Activated naive CD8-positive, alpha-beta T cell treated with anti-CD3 and anti-CD28 coated beads, Interleukin-2, amount 50 U/mL, for 16 hours (primary cell): Measurements from ENCODE around the gene PGLYRP3.
"Not testable (repeated sequence)": the region's sequence is repeated elsewhere in the genome, so short reads cannot be mapped to it uniquely, and the experiment has no call there.

ENCODE experiments used
- DNase-seq: peaks from one replicate; pipeline ENCODE4 v3.0.0-alpha.2; 2020; ENCODE audit warnings: low read depth, low spot score

The PGLYRP3 gene

GRCh38 chr1:153348511-153349362, 36.0 kb upstream of the PGLYRP3 start, which contains the start of gene PGLYRP4:
TSS of gene PGLYRP4 (minus strand) at chr1:153348841. CDS start at chr1:153347932, 909 bp downstream.
- no peak for DNase-seq

DNA sequence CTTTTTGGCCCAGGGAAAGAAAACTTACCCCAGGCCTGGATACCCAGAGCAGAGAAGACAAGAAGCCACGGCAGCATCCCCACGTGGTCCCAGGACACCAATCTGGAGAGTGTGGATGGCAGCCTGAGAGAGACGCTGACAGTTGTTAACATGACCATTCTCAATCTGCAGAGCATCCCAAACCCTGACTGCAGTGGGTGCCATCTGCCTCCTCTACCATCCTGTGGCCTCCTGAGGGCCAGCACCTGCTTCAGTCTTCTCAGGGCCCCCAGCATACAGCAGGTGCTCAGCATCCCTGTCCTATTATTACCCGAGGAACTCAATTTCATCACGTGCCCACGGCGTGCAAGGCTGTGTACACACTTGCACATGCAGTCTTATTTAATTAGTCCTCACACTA, 35.1 kb upstream of the PGLYRP3 start:
- no peak for DNase-seq

GRCh38 chr1:153347049-153347448, 34.3 kb upstream of the PGLYRP3 start:
- not testable (repeated sequence) for DNase-seq

DNA sequence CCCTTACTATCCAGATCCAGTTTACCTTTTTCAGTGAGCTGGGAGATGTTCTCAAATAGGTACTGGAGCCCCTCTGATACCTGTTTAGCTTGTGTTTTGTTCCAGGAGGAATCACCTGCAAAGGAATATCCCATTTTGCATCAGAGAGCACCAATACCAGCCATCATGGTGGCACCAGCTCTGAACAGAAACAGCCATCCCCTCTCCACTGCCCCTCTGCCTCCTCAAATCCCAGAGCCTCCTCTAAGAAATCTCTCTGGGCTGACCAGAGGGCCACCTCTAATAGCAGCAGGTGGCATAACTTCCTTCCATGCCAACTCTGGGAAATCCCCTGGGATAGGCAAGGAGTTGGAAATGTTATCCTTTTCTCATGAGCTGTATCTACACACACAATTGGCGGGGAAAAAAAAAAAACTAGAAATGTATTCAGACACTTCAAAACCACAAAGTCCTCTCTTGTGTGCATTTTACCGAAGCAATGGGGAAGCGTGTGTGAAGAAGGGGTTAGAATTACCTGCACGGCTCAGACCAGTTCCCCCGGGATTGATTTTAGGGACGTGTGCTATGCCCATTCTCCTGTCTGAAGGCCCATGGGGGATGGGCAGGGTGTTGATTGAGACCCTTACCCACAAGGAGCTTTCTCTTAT, 33.4 kb upstream of the PGLYRP3 start:
- DNase-seq, result no peak

DNA sequence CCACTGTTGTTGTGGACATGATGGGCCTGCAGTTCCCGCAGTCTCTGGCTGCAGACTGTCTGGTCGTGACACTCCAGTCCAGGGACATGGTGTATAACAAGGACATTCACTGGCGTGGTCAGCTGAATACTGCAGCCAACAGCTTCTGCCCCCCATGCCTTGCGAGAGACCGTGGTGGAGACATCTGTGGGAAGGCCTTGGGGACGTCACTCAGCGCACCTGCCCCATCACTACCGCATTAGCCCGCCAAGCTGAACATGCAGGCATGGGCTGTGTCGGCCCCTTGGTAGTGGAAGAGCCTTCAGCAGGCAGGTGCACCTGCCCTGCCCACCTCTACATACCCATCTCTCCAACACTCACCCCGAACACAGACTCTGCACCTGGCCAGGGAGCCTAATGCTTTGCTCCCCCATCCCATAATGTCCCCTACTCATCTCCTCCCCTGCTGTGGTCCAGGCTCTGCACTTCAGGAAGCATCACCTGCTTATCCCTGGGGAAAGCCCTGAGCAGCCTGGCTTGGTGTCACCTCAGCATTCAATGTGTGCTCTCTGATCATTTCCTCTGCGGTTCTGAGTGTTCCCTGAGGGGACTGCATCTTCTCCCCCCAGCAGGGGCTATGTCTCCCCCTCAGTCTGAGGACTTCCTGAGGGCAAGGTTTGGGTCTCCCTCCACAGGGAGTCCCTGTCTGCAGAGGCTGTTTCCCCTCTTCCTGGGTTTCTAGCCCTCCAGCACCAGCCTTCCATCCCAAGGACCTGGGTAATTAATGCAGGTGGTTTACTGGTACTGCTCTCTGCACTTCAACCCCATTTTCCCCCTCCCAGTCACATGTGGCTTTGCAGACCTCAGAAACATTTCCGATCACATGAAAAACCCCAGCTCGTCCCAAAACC, 32.7 kb upstream of the PGLYRP3 start:
- DNase-seq, result no peak

DNA sequence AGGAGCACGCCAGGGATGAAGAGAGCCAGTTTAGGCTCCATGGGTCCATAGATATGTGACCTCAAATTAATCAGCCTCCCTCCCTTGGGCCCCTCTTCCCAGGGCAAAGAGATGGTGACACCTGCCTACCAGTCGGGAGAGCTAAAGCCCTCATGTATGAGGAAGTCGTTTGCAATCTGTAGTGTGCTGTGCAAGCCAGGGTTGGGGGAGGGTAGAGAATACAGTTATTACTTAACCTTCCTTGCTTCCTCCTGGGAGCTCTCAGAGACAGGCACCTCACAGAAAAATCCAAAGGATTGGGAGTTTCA, 31.9 kb upstream of the PGLYRP3 start:
- DNase-seq, result no peak

DNA sequence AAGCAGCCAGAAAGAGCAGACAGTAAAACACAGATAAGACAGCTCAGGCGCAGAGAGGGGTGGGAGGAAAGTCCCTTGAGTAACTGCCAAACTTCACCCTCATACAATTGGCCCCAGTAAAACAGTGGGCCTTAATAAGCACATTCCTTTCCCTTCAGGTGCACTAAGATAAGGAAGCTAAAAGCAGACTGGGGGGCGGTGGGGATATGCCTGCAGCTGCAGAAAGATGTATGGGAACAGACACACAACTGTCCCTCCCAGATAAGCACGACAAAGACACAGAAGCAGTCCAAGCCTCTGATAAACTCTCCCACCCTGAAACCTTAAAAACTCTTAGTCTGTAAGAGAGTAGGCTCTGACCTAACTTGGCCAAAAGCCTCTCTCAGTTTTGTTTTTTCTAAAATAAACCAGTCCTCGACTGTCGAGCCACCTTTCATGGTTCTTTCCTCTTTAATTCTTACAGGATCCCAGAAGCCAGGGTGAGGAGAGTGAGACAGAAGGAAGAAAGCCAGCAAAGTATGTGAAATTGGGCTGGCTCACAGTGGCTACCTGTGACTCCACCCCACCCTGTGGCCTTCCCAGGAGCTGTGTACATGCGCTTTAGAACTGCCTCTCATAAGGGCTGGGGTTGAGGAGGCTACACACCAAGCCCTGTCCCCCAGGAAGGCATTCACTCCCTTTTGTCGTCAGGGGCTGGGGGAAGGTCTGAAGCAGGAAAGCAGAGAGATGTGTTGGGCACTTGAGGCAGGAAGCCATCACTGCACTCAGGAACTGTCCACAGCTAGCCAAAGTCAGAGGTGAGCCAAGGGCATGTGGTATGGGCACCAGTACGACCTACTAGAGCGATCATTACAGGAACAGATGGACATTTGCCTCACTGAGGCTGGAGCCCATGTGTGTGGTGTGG, 31.3 kb upstream of the PGLYRP3 start:
- no peak for DNase-seq

GRCh38 chr1:153343040-153343681, 30.4 kb upstream of the PGLYRP3 start:
- no peak for DNase-seq

- no peak for DNase-seq
These were observed 29.4 kb upstream of the PGLYRP3 start for GRCh38 chr1:153342178-153342577.

- no peak for DNase-seq
These were observed 28.7 kb upstream of the PGLYRP3 start for GRCh38 chr1:153341431-153341934.

- DNase-seq, result no peak
These were observed 27.6 kb upstream of the PGLYRP3 start for GRCh38 chr1:153340356-153340755.

DNA sequence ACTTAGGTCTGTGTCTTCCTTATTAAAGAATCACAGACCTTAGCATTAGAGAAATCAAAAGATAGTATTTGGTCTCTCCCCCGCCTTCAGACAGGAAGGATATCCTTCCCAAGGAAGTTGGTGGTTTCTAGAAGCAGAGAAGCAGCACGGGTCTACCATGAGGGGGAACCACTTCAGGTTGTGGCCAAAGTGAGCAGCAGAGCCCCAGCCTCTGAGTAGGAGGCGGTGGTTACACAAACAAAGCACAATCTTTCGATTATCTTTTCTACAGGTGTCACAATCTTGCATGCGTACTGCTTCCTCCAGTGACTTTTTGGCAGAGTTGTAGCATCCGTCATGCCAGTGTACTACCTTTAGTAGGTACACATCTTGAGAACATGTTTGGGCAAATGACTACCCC, 27.1 kb upstream of the PGLYRP3 start:
- DNase-seq, result no peak

GRCh38 chr1:153337980-153338853, 25.5 kb upstream of the PGLYRP3 start:
- DNase-seq, result no peak

- DNase-seq, result no peak
These were observed 23.9 kb upstream of the PGLYRP3 start for GRCh38 chr1:153336650-153337049.

GRCh38 chr1:153333902-153334301, 21.1 kb upstream of the PGLYRP3 start:
- DNase-seq, result no peak

GRCh38 chr1:153324912-153325311, 12.2 kb upstream of the PGLYRP3 start:
- DNase-seq, result no peak

DNA sequence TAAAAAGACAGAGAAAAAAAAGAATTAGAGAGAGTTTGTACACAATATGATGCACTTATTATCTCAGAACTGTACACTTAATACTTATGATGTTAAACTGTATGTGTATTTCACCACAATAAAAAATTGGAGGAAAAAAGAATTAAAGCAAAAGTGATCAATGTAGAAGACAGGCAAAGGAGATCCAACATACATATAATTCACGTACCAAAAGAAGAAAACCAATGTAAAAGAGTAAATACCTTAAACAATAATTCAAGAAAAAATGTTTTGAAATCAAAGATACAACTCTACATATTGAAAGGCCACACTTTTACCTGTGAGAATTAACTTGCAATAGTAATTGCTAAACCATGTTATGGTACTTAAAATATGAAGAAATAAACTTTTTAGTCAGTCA, 9.8 kb upstream of the PGLYRP3 start:
- no peak for DNase-seq

DNA sequence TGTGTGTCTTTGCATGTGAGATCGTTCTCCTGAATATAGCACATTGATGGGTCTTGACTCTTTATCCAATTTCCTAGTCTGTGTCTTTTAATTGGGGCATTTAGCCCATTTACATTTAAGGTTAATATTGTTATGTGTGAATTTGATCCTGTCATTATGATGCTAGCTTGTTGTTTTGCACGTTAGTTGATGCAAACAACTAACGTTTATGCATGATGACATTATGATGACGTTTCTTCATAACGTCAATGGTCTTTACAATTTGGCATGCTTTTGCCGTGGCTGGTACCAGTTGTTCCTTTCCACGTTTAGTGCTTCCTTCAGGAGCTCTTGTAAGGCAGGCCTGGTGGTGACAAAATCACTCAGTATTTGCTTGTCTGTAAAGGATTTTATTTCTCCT, 5.4 kb upstream of the PGLYRP3 start:
- not testable (repeated sequence) for DNase-seq

GRCh38 chr1:153316013-153316412, 3.3 kb upstream of the PGLYRP3 start:
- not testable (repeated sequence) for DNase-seq
